NAMALWA (cell line): ENCODE data around the gene TAF1C.
A peak's percentile ranks its signal among the peaks of the same experiment; 100 is the strongest.
"Not testable (repeated sequence)": the region's sequence is repeated elsewhere in the genome, so short reads cannot be mapped to it uniquely, and the experiment has no call there.

ENCODE experiments used
- DNase-seq: peaks from one replicate; pipeline ENCODE4 v3.0.0-alpha.2; 2015; ENCODE audit warnings: low spot score

The TAF1C gene

GRCh38 chr16:84207879-84208278 lies 21.0 kb upstream of the TAF1C start:
- no peak for DNase-seq

- DNase-seq, result no peak
These were observed 20.4 kb upstream of the TAF1C start for GRCh38 chr16:84207251-84207650.

- no peak for DNase-seq
These were observed 19.3 kb upstream of the TAF1C start for GRCh38 chr16:84205976-84206691.

GRCh38 chr16:84205123-84205522 lies 18.3 kb upstream of the TAF1C start:
- DNase-seq, result not testable (repeated sequence)

GRCh38 chr16:84204551-84204950 lies 17.7 kb upstream of the TAF1C start:
- not testable (repeated sequence) for DNase-seq

- DNase-seq, result no peak
These were observed 13.0 kb upstream of the TAF1C start for GRCh38 chr16:84199861-84200260.

- no peak for DNase-seq
These were observed 12.2 kb upstream of the TAF1C start for GRCh38 chr16:84199097-84199496.

- DNase-seq, result no peak
These were observed 11.5 kb upstream of the TAF1C start for GRCh38 chr16:84198401-84198800.

GRCh38 chr16:84197466-84198128 lies 10.7 kb upstream of the TAF1C start:
- no peak for DNase-seq

- no peak for DNase-seq
These were observed 10.0 kb upstream of the TAF1C start for GRCh38 chr16:84196727-84197394.

GRCh38 chr16:84196101-84196500 lies 9.2 kb upstream of the TAF1C start:
- DNase-seq, result no peak

GRCh38 chr16:84195201-84196093 lies 8.6 kb upstream of the TAF1C start:
- DNase-seq, result no peak

- DNase-seq, result peak; percentile 53
These were observed 7.8 kb upstream of the TAF1C start for GRCh38 chr16:84194470-84195200.

- no peak for DNase-seq
These were observed 7.2 kb upstream of the TAF1C start for GRCh38 chr16:84194018-84194417.

GRCh38 chr16:84193480-84193879 lies 6.6 kb upstream of the TAF1C start:
- no peak for DNase-seq

- DNase-seq, result no peak
These were observed 4.6 kb upstream of the TAF1C start for GRCh38 chr16:84191466-84191865.

- DNase-seq, result no peak
These were observed 4.0 kb upstream of the TAF1C start, which contains the start of gene ADAD2 for GRCh38 chr16:84190731-84191388. TSS of gene ADAD2 (plus strand) at chr16:84191157. CDS start at chr16:84191231, 74 bp downstream.

GRCh38 chr16:84184775-84185174 lies 2.1 kb downstream of the TAF1C start:
- no peak for DNase-seq

GRCh38 chr16:84183911-84184591 lies 2.8 kb downstream of the TAF1C start:
- no peak for DNase-seq

GRCh38 chr16:84183572-84183875 lies 3.3 kb downstream of the TAF1C start:
- DNase-seq, result no peak
